ENCODE data around the gene VCL. TPM values are rescaled to one million over a fixed set of nuclear protein-coding genes. Genes with fewer than 3 reads are reported as not detected.
"Not testable (repeated sequence)": the region's sequence is repeated elsewhere in the genome, so short reads cannot be mapped to it uniquely, and the experiment has no call there.

Gene VCL
- total RNA-seq, 1 experiment from 2014 or later: 495 TPM

DNA sequence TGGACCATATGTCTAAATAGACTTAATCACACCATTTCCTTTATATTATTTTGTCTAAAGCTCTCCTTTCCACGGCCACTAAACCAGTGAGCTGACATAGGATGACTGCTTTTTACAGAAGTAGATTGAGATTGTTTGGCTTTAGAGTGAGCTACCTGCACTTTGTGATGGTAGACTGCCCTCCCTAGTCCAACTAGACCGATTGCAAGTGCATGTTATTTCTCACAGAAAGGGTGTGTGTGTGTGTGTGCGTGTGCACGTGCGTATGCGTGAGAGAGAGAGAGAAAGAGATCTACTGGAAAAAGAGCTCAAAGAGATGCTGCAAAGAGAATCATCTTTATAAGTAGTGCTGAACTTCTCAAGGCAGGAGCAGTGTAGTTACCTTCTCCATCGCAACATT, 60.7 kb downstream of the VCL start:
- H3K36me3 ChIP-seq (ENCODE audit: control insufficient read depth, insufficient read depth, low read length): peaks cover 3% of the 10 kb centered on the region; the same call in 1 of the 2 replicates
- ChIA-PET POLR2A (no interaction called here), CTCF (interaction anchor here (0.7 kb wide), 2 partner anchors 50 to 234 kb away, joined by 3 read pairs; no protein-coding TSS in a partner anchor)
- in situ Hi-C loops (cut with HindIII; ENCODE audit: low pct_unique_long_range_greater_than_20kb, low sequenced_read_pairs) (no loop called here), intact Hi-C loops (cut with micrococcal nuclease; ENCODE audit: unreplicated experiment) (no loop called here)
- no peak for TF ChIP-seq TCF7L2 (IDR thresholded peaks at IDR 0.05; ENCODE audit: low read depth, low read length)
- TF ChIP-seq, protein P1, sequence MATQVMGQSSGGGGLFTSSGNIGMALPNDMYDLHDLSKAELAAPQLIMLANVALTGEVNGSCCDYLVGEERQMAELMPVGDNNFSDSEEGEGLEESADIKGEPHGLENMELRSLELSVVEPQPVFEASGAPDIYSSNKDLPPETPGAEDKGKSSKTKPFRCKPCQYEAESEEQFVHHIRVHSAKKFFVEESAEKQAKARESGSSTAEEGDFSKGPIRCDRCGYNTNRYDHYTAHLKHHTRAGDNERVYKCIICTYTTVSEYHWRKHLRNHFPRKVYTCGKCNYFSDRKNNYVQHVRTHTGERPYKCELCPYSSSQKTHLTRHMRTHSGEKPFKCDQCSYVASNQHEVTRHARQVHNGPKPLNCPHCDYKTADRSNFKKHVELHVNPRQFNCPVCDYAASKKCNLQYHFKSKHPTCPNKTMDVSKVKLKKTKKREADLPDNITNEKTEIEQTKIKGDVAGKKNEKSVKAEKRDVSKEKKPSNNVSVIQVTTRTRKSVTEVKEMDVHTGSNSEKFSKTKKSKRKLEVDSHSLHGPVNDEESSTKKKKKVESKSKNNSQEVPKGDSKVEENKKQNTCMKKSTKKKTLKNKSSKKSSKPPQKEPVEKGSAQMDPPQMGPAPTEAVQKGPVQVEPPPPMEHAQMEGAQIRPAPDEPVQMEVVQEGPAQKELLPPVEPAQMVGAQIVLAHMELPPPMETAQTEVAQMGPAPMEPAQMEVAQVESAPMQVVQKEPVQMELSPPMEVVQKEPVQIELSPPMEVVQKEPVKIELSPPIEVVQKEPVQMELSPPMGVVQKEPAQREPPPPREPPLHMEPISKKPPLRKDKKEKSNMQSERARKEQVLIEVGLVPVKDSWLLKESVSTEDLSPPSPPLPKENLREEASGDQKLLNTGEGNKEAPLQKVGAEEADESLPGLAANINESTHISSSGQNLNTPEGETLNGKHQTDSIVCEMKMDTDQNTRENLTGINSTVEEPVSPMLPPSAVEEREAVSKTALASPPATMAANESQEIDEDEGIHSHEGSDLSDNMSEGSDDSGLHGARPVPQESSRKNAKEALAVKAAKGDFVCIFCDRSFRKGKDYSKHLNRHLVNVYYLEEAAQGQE (IDR thresholded peaks at IDR 0.05; ENCODE audit: insufficient read depth in 1 of 2, low read depth in 2 of 2, low read length in 1 of 2): no peak
- TF ChIP-seq SIN3A (IDR thresholded peaks at IDR 0.05; ENCODE audit: borderline replicate concordance, insufficient read depth, low read depth, low read length): no peak
- no peak for TF ChIP-seq POLR2AphosphoS5 (IDR thresholded peaks at IDR 0.05; ENCODE audit: low read depth, low read length)
- TF ChIP-seq, protein P2, sequence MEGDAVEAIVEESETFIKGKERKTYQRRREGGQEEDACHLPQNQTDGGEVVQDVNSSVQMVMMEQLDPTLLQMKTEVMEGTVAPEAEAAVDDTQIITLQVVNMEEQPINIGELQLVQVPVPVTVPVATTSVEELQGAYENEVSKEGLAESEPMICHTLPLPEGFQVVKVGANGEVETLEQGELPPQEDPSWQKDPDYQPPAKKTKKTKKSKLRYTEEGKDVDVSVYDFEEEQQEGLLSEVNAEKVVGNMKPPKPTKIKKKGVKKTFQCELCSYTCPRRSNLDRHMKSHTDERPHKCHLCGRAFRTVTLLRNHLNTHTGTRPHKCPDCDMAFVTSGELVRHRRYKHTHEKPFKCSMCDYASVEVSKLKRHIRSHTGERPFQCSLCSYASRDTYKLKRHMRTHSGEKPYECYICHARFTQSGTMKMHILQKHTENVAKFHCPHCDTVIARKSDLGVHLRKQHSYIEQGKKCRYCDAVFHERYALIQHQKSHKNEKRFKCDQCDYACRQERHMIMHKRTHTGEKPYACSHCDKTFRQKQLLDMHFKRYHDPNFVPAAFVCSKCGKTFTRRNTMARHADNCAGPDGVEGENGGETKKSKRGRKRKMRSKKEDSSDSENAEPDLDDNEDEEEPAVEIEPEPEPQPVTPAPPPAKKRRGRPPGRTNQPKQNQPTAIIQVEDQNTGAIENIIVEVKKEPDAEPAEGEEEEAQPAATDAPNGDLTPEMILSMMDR (IDR thresholded peaks at IDR 0.05): no peak
- peaks cover 30% of the 10 kb centered on the region for H3K4me1 ChIP-seq (ENCODE audit: control insufficient read depth, insufficient read depth, low read length)
- H3K27me3 ChIP-seq (ENCODE audit: control insufficient read depth, insufficient read depth, low read length): no peaks in the 10 kb centered on the region
- H3K9me3 ChIP-seq (ENCODE audit: control insufficient read depth, insufficient read depth, low read depth, low read length): no peaks in the 10 kb centered on the region
- BruUV-seq (replicated peaks): TSS peak; percentile 28
- H3K27ac ChIP-seq (ENCODE audit: low read length): no peak overlapping the region
- no peak for DNase-seq (ENCODE audit: low read depth, low spot score)
- H3K4me3 ChIP-seq (ENCODE audit: low read depth in 2 of 2, low read length in 2 of 2): no peak overlapping the region
- ATAC-seq: no peak

DNA sequence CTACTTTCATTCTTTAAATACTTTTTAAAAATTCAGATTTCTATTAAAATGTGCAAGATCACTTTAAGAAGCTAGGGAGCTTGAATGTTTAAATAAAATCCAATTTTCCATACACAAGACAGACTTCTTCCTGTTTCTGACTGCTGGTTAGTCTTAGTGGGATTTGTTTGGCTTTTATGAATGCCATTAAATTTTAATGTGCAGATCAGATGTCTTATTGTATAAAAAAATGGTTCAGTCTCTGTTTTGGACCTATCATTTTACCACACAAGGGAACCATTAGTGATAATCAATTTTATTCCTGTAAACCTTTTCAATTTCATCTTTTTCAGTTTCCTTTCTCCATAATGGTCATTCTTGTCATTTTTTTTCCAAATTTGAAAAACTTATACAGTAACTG, 63.2 kb downstream of the VCL start:
- POLR2A ChIA-PET: interaction anchor here (0.6 kb wide), 1 partner anchor 84 kb away, joined by 4 read pairs; no protein-coding TSS in a partner anchor
- intact Hi-C loops (cut with micrococcal nuclease; ENCODE audit: unreplicated experiment): no loop called here
- peaks cover 3% of the 10 kb centered on the region; the same call in 1 of the 2 replicates for H3K36me3 ChIP-seq (ENCODE audit: control insufficient read depth, insufficient read depth, low read length)

DNA sequence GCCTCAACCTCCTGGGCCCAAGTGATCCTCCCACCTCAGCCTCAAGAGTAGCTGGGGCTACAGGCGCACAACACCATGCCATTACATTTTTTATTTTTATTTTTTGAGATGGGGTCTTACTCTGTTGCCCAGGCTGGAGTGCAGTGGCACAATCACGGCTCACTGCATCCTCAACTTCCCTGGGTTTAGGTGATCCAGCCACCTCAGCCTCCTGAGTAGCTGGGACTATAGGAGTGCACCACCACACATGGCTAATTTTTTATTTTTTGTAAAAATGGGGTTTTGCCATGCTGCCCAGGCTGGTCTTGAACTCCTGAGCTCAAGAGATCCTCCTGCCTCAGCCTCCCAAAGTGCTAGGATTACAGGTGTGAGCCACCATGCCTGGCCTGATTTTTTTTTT, 64.1 kb downstream of the VCL start:
- H3K27me3 ChIP-seq (ENCODE audit: control insufficient read depth, insufficient read depth, low read length); ATAC-seq; in situ Hi-C loops (cut with HindIII; ENCODE audit: low pct_unique_long_range_greater_than_20kb, low sequenced_read_pairs); H3K36me3 ChIP-seq (ENCODE audit: control insufficient read depth, insufficient read depth, low read length); H3K9me3 ChIP-seq (ENCODE audit: control insufficient read depth, insufficient read depth, low read depth, low read length); DNase-seq (ENCODE audit: low read depth, low spot score); intact Hi-C loops (cut with micrococcal nuclease; ENCODE audit: unreplicated experiment); POLR2A ChIA-PET; BruUV-seq (replicated peaks); H3K4me3 ChIP-seq (ENCODE audit: low read depth in 2 of 2, low read length in 2 of 2); H3K27ac ChIP-seq (ENCODE audit: low read length): not testable (repeated sequence)
- peaks cover 11% of the 10 kb centered on the region for H3K4me1 ChIP-seq (ENCODE audit: control insufficient read depth, insufficient read depth, low read length)
- CTCF ChIA-PET: interaction anchor here (0.6 kb wide), 1 partner anchor 181 kb away, joined by 3 read pairs; no protein-coding TSS in a partner anchor

More for the DNA sequence above, 63.2 kb downstream of the VCL start:
- Histone ChIP-seq H3K4me3 (ENCODE audit: low read depth in 2 of 2, low read length in 2 of 2) (no peak overlapping the region), H3K4me1 (ENCODE audit: control insufficient read depth, insufficient read depth, low read length) (peaks cover 20% of the 10 kb centered on the region), H3K9me3 (ENCODE audit: control insufficient read depth, insufficient read depth, low read depth, low read length) (no peaks in the 10 kb centered on the region), H3K27ac (ENCODE audit: low read length) (no peak overlapping the region), H3K27me3 (ENCODE audit: control insufficient read depth, insufficient read depth, low read length) (no peaks in the 10 kb centered on the region)
- ATAC-seq (no peak), DNase-seq (ENCODE audit: low read depth, low spot score) (no peak)
- CTCF ChIA-PET: no interaction called here
- BruUV-seq (replicated peaks): no TSS peak
- TF ChIP-seq, protein P1 (IDR thresholded peaks at IDR 0.05; ENCODE audit: insufficient read depth in 1 of 2, low read depth in 2 of 2, low read length in 1 of 2): no peak
- TF ChIP-seq POLR2AphosphoS5 (IDR thresholded peaks at IDR 0.05; ENCODE audit: low read depth, low read length): no peak
- TF ChIP-seq, protein P2 (IDR thresholded peaks at IDR 0.05): no peak
- no peak for TF ChIP-seq SIN3A (IDR thresholded peaks at IDR 0.05; ENCODE audit: borderline replicate concordance, insufficient read depth, low read depth, low read length)
- in situ Hi-C loops (cut with HindIII; ENCODE audit: low pct_unique_long_range_greater_than_20kb, low sequenced_read_pairs): no loop called here

All from Panc1 (cell line).